ENCODE measurements around the gene SCGB1D1.

Gene SCGB1D1

GRCh38 chr11:62237499-62237898 lies 47.5 kb downstream of the SCGB1D1 start:
- no peak for DNase-seq

GRCh38 chr11:62238151-62238550 lies 48.1 kb downstream of the SCGB1D1 start:
- no peak for DNase-seq

- no peak for DNase-seq
These were observed 51.1 kb downstream of the SCGB1D1 start for GRCh38 chr11:62241095-62241494.

GRCh38 chr11:62242021-62242420 lies 52.0 kb downstream of the SCGB1D1 start, which contains the start of gene SCGB1D2:
SCGB1D2 (plus strand) TSS chr11:62242239; CDS start chr11:62242308, 69 bp downstream.
- DNase-seq = peak; percentile 85
